Fibroblast of peridontal ligament (primary cell): ENCODE measurements around the gene CHCHD1.
A peak's percentile ranks its signal among the peaks of the same experiment; 100 is the strongest.
"Not testable (repeated sequence)": the region's sequence is repeated elsewhere in the genome, so short reads cannot be mapped to it uniquely, and the experiment has no call there.

Experiments
- DNase-seq: peaks from one replicate; pipeline ENCODE4 v3.0.0-alpha.2; 2010; ENCODE audit errors: extremely low read depth

Gene CHCHD1

GRCh38 chr10:73768881-73769280 lies 13.0 kb upstream of the CHCHD1 start:
- DNase-seq, result no peak

- no peak for DNase-seq
These were observed 12.5 kb upstream of the CHCHD1 start for GRCh38 chr10:73769396-73769795.

- DNase-seq, result peak; percentile 79
These were observed 10.0 kb upstream of the CHCHD1 start for GRCh38 chr10:73771722-73772280.

- DNase-seq, result peak; percentile 77
These were observed 9.3 kb upstream of the CHCHD1 start for GRCh38 chr10:73772281-73773151.

GRCh38 chr10:73773152-73773879 lies 8.5 kb upstream of the CHCHD1 start:
- DNase-seq, result no peak

- peak; percentile 53 for DNase-seq
These were observed 7.2 kb upstream of the CHCHD1 start for GRCh38 chr10:73774637-73775036.

- no peak for DNase-seq
These were observed 2.8 kb upstream of the CHCHD1 start for GRCh38 chr10:73779018-73779417.

GRCh38 chr10:73779539-73780197 lies 2.2 kb upstream of the CHCHD1 start:
- no peak for DNase-seq

- no peak for DNase-seq
These were observed 1.5 kb upstream of the CHCHD1 start for GRCh38 chr10:73780301-73780700.

GRCh38 chr10:73780966-73781365 lies 882 bp upstream of the CHCHD1 start:
- peak; percentile 20 for DNase-seq

GRCh38 chr10:73781548-73781878 lies 335 bp upstream of the CHCHD1 start:
- no peak for DNase-seq

- DNase-seq, result no peak
These were observed 869 bp downstream of the CHCHD1 start for GRCh38 chr10:73782749-73783085.

- DNase-seq, result peak; percentile 98
These were observed 3.4 kb downstream of the CHCHD1 start, which contains the start of gene ZSWIM8 for GRCh38 chr10:73785211-73785720. Gene ZSWIM8 (plus strand): TSS chr10:73785606. CDS start chr10:73785879, 273 bp downstream.

GRCh38 chr10:73785721-73786511 lies 4.1 kb downstream of the CHCHD1 start:
- peak; percentile 49 for DNase-seq

GRCh38 chr10:73786512-73786885 lies 4.7 kb downstream of the CHCHD1 start:
- no peak for DNase-seq

GRCh38 chr10:73787031-73787800 lies 5.4 kb downstream of the CHCHD1 start:
- not testable (repeated sequence) for DNase-seq

GRCh38 chr10:73788864-73789658 lies 7.2 kb downstream of the CHCHD1 start:
- no peak for DNase-seq

GRCh38 chr10:73789659-73790055 lies 7.8 kb downstream of the CHCHD1 start:
- DNase-seq, result no peak

- no peak for DNase-seq
These were observed 9.2 kb downstream of the CHCHD1 start for GRCh38 chr10:73790886-73791625.
